CD4-positive, alpha-beta T cell (primary cell): ENCODE measurements around the gene ADGRA1. TPM values are rescaled to one million over a fixed set of nuclear protein-coding genes. Genes with fewer than 3 reads are reported as not detected.

Experiments used
- ATAC-seq: fragments of 200-7000 bp; cut with Tn5 transposase; one replicate; pipeline ENCODE4 v1.10.0; 2022; ENCODE audit warnings: mild to moderate bottlenecking; ENCODE audit not compliant: poor library complexity
- CTCF ChIA-PET: fragments of 350-600 bp; sonication (Branson Sonifier 250); formaldehyde crosslinking; loops from one replicate; lab custom pipeline; 2021; ENCODE audit warnings: antibody characterized with exemption, inconsistent platforms; lab: Charles Lee
- POLR2A ChIA-PET: fragments of 350-600 bp; sonication (Branson Sonifier 250); formaldehyde crosslinking; loops from one replicate; lab custom pipeline; 2021; ENCODE audit warnings: antibody characterized with exemption, inconsistent platforms; lab: Charles Lee
- DNase-seq, 14 experiments: peaks; one replicate each; pipeline ENCODE4 v3.0.0-alpha.2; 2013 to 2020; ENCODE audit warnings: mixed read lengths in 2 of 14
- H3K27ac ChIP-seq, 2 donors: one replicate each; pipeline versions ENCODE4 v1.5.1 to v1.7.0; 2013; ENCODE audit warnings: low read length in 2 of 2, low read depth in 1 of 2, mild to moderate bottlenecking in 1 of 2
- H3K27me3 ChIP-seq, 2 experiments: 1 replicate in 1 of 2; 2 replicates in 1 of 2; pipeline versions ENCODE4 v1.6.1 to v1.7.0; 2013; ENCODE audit warnings: low read length in 2 of 2, control low read depth in 1 of 2, mild to moderate bottlenecking in 1 of 2, moderate library complexity in 1 of 2; ENCODE audit not compliant: insufficient read depth in 2 of 2, control insufficient read depth in 1 of 2
- H3K36me3 ChIP-seq: one replicate; pipeline ENCODE4 v1.6.1; 2013; ENCODE audit warnings: low read length, control low read depth; ENCODE audit not compliant: insufficient read depth
- H3K4me1 ChIP-seq: one replicate; pipeline ENCODE4 v1.6.1; 2013; ENCODE audit warnings: low read length, control low read depth; ENCODE audit not compliant: insufficient read depth
- H3K4me3 ChIP-seq: one replicate; pipeline ENCODE4 v1.5.1; 2013; ENCODE audit warnings: mild to moderate bottlenecking, low read length, moderate library complexity
- H3K9me3 ChIP-seq, 2 experiments: 1 replicate in 1 of 2; 2 replicates in 1 of 2; pipeline versions ENCODE4 v1.6.1 to v1.7.0; 2013; ENCODE audit warnings: low read length in 2 of 2, mild to moderate bottlenecking in 2 of 2, control low read depth in 1 of 2, moderate library complexity in 1 of 2; ENCODE audit not compliant: control insufficient read depth in 1 of 2, insufficient read depth in 1 of 2
- H3K27ac Mint-ChIP-seq: one replicate; pipeline ENCODE4 v1.8.0; 2020; ENCODE audit warnings: mixed read lengths
- H3K27me3 Mint-ChIP-seq: one replicate; pipeline ENCODE4 v1.8.0; 2021; ENCODE audit warnings: mixed read lengths
- H3K36me3 Mint-ChIP-seq: one replicate; pipeline ENCODE4 v1.8.0; 2021; ENCODE audit warnings: low read depth, mixed read lengths
- H3K4me1 Mint-ChIP-seq: one replicate; pipeline ENCODE4 v1.8.0; 2021; ENCODE audit warnings: low read depth, mixed read lengths
- H3K4me3 Mint-ChIP-seq: one replicate; pipeline ENCODE4 v1.8.0; 2020; ENCODE audit warnings: mild to moderate bottlenecking, mixed read lengths
- H3K9me3 Mint-ChIP-seq: one replicate; pipeline ENCODE4 v1.8.0; 2020; ENCODE audit warnings: mixed read lengths
- intact Hi-C, 2 experiments: fragments of 100-400 bp; cut with DNase I in 1 of 2; cut with micrococcal nuclease in 1 of 2; formaldehyde crosslinking; loops; one replicate each; pipeline versions ENCODE4 v1.15.1 to v1.9.0; 2023 to 2025; cut with DNase I, micrococcal nuclease
- total RNA-seq, 174 experiments: library from RNA in 2 of 174; stranded (reverse) in 2 of 174; gene quantifications; one replicate each; pipeline ENCODE4 v1.2.3 and lab custom pipeline; 2021 to 2026
- TF ChIP-seq, protein P1 (sequence below): fragments of 200-600 bp; IDR thresholded peaks from one replicate; pipeline ENCODE4 v1.8.0; 2022; ENCODE audit warnings: antibody characterized with exemption, mild to moderate bottlenecking

ADGRA1 gene
- total RNA-seq, 2 experiments from 2014 or later, result not detected

DNA sequence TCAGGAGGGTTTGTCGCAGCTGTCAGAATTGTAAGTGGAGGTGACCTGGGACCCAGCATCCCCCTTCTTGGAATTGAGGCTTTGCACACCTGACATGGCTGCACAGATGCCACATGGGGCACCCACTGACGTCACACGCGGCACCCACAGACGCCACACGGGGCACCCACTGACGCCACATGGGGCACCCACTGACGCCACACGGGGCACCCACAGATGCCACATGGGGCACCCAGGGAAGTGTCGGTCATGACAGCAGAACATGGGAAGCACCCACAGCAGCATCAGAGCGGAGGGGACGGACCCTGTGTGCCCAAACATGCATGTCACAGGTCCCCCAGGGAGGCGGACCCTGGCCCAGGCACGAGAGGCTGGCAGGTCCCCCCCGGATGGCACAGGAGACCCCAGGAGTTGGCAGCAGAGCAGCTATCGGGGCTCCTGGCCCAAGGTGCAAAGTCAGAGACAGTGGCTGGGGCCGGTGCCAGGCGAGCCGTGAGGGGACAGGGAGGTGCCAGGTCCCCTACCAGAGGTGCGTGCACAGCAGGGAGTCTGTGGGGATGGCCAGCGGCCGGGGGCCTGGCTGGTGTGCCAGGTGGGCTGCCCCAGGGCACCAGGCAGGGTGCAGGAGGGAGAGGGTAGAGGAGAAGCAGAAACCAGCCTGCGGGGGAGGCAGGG, 93.4 kb downstream of the ADGRA1 start:
- no peak for DNase-seq
- Mint-ChIP-seq H3K36me3 (no peaks in the 10 kb centered on the region), H3K4me1 (no peaks in the 10 kb centered on the region), H3K9me3 (no peaks in the 10 kb centered on the region), H3K27me3 (no peaks in the 10 kb centered on the region), H3K4me3 (no peak overlapping the region), H3K27ac (no peak overlapping the region)
- no peaks in the 10 kb centered on the region for H3K27me3 ChIP-seq
- no peaks in the 10 kb centered on the region for H3K36me3 ChIP-seq
- TF ChIP-seq, protein P1, sequence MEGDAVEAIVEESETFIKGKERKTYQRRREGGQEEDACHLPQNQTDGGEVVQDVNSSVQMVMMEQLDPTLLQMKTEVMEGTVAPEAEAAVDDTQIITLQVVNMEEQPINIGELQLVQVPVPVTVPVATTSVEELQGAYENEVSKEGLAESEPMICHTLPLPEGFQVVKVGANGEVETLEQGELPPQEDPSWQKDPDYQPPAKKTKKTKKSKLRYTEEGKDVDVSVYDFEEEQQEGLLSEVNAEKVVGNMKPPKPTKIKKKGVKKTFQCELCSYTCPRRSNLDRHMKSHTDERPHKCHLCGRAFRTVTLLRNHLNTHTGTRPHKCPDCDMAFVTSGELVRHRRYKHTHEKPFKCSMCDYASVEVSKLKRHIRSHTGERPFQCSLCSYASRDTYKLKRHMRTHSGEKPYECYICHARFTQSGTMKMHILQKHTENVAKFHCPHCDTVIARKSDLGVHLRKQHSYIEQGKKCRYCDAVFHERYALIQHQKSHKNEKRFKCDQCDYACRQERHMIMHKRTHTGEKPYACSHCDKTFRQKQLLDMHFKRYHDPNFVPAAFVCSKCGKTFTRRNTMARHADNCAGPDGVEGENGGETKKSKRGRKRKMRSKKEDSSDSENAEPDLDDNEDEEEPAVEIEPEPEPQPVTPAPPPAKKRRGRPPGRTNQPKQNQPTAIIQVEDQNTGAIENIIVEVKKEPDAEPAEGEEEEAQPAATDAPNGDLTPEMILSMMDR, result no peak
- POLR2A ChIA-PET, result no interaction called here
- CTCF ChIA-PET, result no interaction called here
- H3K9me3 ChIP-seq, result peaks cover 0 to 26% of the 10 kb centered on the region in 2 experiments
- intact Hi-C loops, result no loop called here
- H3K4me3 ChIP-seq, result no peak overlapping the region
- ATAC-seq, result no peak
- H3K27ac ChIP-seq, result no peak overlapping the region
- H3K4me1 ChIP-seq, result no peaks in the 10 kb centered on the region

Other genes with a start within 250 kb of the ADGRA1 start
- not detected for gene CFAP46, start 145.4 kb upstream of the ADGRA1 start, total RNA-seq
- gene KNDC1, start 72.3 kb downstream of the ADGRA1 start, total RNA-seq, result not detected
- gene UTF1, start 142.3 kb downstream of the ADGRA1 start, total RNA-seq, result not detected
- gene VENTX, start 149.9 kb downstream of the ADGRA1 start, total RNA-seq, result under 1 TPM; 0.11 to 0.14 TPM
- 10 to 100 TPM; 95.6 to 95.9 TPM for gene ADAM8, start 188.9 kb downstream of the ADGRA1 start, total RNA-seq
- gene TUBGCP2, start 220.9 kb downstream of the ADGRA1 start, total RNA-seq, result 10 to 100 TPM; 89.3 to 94.2 TPM
- gene ZNF511, start 221.0 kb downstream of the ADGRA1 start, total RNA-seq, result 10 to 100 TPM; 38.1 to 40.9 TPM
- 1 to 10 TPM; 3.8 to 3.9 TPM for gene CALY, start 249.0 kb downstream of the ADGRA1 start, total RNA-seq